ENCODE results near the gene DMRTA2. TPM values are rescaled to one million over a fixed set of nuclear protein-coding genes. Genes with fewer than 3 reads are reported as not detected.

Gene DMRTA2
- total and polyA plus RNA-seq, 8 donors, result 0.18 to 1.6 TPM; not detected in 6

DNA sequence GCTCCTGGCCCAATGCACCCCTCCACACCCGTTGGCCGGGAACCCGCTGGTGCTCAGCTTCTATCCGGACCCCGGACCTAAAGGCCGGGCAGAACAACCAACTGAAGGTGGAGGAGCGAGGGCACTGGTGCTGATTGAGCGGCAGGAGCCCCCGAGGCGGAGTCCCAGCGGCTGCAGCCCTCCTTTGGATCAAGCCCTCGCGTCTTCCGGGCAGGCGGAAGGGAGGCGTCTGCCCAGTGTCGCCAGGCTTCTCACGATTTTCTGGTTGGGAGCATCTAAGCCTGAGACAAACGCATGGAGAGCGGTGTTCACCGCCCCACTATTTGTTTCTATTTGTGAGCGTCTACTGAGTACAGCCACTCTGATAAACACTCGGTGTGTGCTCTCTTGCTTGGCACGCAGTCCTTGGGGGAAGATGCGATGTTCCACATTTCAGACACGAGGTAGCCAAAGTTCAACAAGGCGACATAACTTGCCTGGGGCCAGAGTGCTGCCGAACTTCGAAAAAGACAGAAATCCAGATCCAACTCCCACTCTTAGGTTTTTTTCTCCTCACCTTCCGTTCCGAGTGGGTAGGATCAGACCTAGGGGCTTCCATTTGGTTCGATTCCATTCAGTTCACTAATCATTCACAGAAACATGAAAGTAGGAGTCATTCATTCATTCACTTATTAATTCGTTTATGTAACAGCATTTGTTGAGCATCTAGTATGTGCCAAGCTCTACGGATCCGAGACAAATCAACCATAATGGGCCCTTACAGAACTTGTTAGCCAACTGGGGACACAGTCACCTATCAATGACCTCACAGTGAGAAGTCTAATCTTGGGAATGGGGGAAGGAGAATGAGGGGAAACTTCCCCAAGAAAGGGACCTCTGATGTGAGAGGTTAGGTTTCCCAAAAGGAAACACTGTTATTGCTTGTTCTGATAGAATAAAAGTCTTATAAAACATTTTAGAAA lies 4.9 kb upstream of the DMRTA2 start:
- TF ChIP-seq, protein P1, sequence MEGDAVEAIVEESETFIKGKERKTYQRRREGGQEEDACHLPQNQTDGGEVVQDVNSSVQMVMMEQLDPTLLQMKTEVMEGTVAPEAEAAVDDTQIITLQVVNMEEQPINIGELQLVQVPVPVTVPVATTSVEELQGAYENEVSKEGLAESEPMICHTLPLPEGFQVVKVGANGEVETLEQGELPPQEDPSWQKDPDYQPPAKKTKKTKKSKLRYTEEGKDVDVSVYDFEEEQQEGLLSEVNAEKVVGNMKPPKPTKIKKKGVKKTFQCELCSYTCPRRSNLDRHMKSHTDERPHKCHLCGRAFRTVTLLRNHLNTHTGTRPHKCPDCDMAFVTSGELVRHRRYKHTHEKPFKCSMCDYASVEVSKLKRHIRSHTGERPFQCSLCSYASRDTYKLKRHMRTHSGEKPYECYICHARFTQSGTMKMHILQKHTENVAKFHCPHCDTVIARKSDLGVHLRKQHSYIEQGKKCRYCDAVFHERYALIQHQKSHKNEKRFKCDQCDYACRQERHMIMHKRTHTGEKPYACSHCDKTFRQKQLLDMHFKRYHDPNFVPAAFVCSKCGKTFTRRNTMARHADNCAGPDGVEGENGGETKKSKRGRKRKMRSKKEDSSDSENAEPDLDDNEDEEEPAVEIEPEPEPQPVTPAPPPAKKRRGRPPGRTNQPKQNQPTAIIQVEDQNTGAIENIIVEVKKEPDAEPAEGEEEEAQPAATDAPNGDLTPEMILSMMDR (IDR thresholded peaks at IDR 0.05), result no peak
- TF ChIP-seq POLR2AphosphoS5 (IDR thresholded peaks at IDR 0.05) (no peak), POLR2A (IDR thresholded peaks at IDR 0.05) (no peak), EP300 (IDR thresholded peaks at IDR 0.05) (no peak)
- Histone ChIP-seq H3K4me3 (no peak overlapping the region), H3K4me1 (peaks cover 35 to 61% (median 48%) of the 10 kb centered on the region in 4 donors), H3K27ac (no peak overlapping the region), H3K9me3 (peaks cover 0 to 12% (median 0%) of the 10 kb centered on the region in 4 donors), H3K36me3 (no peaks in the 10 kb centered on the region), H3K27me3 (peaks cover 57 to 100% (median 97%) of the 10 kb centered on the region in 3 donors)
- 7 to 10% (median 8%) methylated on average over 26 to 35 of the region's 35 CpGs for WGBS, 5 donors
- intact Hi-C loops (cut with DNase I; ENCODE audit: low total_unique reads), result no loop called here
- peak in 1 of 2 donors; percentile 21 for DNase-seq

GRCh38 chr1:50427086-50427817 lies 4.0 kb upstream of the DMRTA2 start:
- intact Hi-C loops (cut with DNase I; ENCODE audit: low total_unique reads), result no loop called here
- peaks cover 66 to 100% (median 97%) of the 10 kb centered on the region in 3 donors for H3K27me3 ChIP-seq
- H3K4me1 ChIP-seq, result peaks cover 44 to 69% (median 56%) of the 10 kb centered on the region in 4 donors
- no peaks in the 10 kb centered on the region for H3K36me3 ChIP-seq
- no peak overlapping the region for H3K27ac ChIP-seq
- WGBS, 5 donors, result 4 to 8% (median 6%) methylated on average over 37 to 44 of the region's 44 CpGs
- DNase-seq, result peak in 1 of 2 donors; percentile 22
- TF ChIP-seq POLR2A (IDR thresholded peaks at IDR 0.05) (no peak), POLR2AphosphoS5 (IDR thresholded peaks at IDR 0.05) (no peak), EP300 (IDR thresholded peaks at IDR 0.05) (no peak)
- TF ChIP-seq, protein P1 (IDR thresholded peaks at IDR 0.05), result no peak
- H3K4me3 ChIP-seq, result no peak overlapping the region
- H3K9me3 ChIP-seq, result peaks cover 0 to 13% (median 0%) of the 10 kb centered on the region in 4 donors

DNA sequence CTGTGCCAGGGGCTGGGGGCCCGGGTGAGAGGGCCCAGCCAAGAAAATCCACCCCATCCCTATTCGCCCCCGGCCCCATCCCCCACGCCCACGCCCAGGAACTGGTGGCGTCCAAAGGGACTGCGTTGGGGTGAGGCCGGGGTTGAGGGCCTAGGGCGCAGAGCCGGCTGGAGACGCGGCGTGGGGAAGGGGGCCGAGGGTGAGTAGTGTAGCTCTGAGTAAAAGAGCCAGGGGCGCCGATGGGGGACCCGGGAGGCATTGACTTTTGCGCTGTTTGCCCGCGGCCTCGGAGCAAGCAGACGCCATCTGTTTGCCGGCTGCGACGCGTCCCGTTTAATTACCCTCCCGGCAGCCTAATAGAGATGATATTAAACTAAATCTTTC lies 3.5 kb upstream of the DMRTA2 start:
- Histone ChIP-seq H3K36me3 (no peaks in the 10 kb centered on the region), H3K27me3 (peaks cover 70 to 100% (median 97%) of the 10 kb centered on the region in 3 donors), H3K27ac (no peak overlapping the region), H3K9me3 (peaks cover 0 to 13% (median 0%) of the 10 kb centered on the region in 4 donors), H3K4me3 (no peak overlapping the region), H3K4me1 (peaks cover 45 to 75% (median 58%) of the 10 kb centered on the region in 4 donors)
- peak in 1 of 2 donors; percentile 23 for DNase-seq
- WGBS, 5 donors, result 3 to 6% (median 5%) methylated on average over 27 to 28 of the region's 28 CpGs
- intact Hi-C loops (cut with DNase I; ENCODE audit: low total_unique reads), result no loop called here
- TF ChIP-seq POLR2AphosphoS5 (IDR thresholded peaks at IDR 0.05) (no peak), EP300 (IDR thresholded peaks at IDR 0.05) (no peak), POLR2A (IDR thresholded peaks at IDR 0.05) (no peak)
- TF ChIP-seq, protein P1 (IDR thresholded peaks at IDR 0.05), result no peak

DNA sequence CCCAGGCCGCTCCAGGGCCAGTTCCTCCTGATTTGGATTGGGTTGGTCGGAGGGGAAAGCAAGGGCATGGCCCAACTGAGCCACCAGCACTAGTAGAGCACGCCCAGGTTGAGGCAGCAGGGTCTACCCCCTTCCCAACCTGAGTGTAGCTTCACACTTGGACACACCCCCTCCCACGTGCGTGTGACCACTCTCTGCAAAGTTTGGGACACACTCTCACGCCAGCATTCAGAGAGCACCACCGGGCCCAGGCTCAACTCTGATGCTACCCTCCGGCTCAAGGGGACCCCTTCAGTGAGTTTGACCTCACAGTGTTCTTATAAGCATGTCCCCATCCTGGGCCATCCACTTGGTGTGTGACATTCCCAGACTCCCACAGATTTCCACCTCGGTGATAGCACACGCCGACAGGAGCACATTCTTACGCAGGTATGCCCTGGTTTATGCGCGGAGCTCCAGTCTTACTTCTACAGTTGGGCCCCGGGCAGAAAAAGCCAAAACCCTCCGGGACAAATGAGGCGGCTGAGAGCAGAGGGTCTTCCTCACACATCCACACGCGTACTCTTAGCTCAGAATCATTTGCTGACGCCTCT lies 3.0 kb upstream of the DMRTA2 start:
- peak in 1 of 2 donors; percentile 11 for DNase-seq
- Histone ChIP-seq H3K4me3 (no peak overlapping the region), H3K27me3 (peaks cover 72 to 100% (median 99%) of the 10 kb centered on the region in 3 donors), H3K27ac (no peak overlapping the region), H3K9me3 (peaks cover 0 to 13% (median 0%) of the 10 kb centered on the region in 4 donors), H3K4me1 (peaks cover 47 to 80% (median 60%) of the 10 kb centered on the region in 4 donors), H3K36me3 (no peaks in the 10 kb centered on the region)
- intact Hi-C loops (cut with DNase I; ENCODE audit: low total_unique reads), result no loop called here
- TF ChIP-seq POLR2AphosphoS5 (IDR thresholded peaks at IDR 0.05), result no peak
- WGBS, 5 donors, result 12 to 19% (median 14%) methylated on average over 11 to 20 of the region's 20 CpGs
